ENCODE data around the gene PLXNB2.

PLXNB2 gene

GRCh38 chr22:50298937-50299784 is 8.3 kb downstream of the PLXNB2 start:
- DNase-seq, result no peak
- Histone ChIP-seq H3K36me3 (replicated peaks) (peaks cover 8% of the 10 kb centered on the region), H3K27me3 (replicated peaks) (no peaks in the 10 kb centered on the region), H3K4me3 (ENCODE audit: low read depth, low read length) (no peak overlapping the region), H3K27ac (no peak overlapping the region)
- TF ChIP-seq, protein P1, sequence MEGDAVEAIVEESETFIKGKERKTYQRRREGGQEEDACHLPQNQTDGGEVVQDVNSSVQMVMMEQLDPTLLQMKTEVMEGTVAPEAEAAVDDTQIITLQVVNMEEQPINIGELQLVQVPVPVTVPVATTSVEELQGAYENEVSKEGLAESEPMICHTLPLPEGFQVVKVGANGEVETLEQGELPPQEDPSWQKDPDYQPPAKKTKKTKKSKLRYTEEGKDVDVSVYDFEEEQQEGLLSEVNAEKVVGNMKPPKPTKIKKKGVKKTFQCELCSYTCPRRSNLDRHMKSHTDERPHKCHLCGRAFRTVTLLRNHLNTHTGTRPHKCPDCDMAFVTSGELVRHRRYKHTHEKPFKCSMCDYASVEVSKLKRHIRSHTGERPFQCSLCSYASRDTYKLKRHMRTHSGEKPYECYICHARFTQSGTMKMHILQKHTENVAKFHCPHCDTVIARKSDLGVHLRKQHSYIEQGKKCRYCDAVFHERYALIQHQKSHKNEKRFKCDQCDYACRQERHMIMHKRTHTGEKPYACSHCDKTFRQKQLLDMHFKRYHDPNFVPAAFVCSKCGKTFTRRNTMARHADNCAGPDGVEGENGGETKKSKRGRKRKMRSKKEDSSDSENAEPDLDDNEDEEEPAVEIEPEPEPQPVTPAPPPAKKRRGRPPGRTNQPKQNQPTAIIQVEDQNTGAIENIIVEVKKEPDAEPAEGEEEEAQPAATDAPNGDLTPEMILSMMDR (IDR thresholded peaks at IDR 0.05; ENCODE audit: low read depth, low read length, missing control alignments), result no peak
- in situ Hi-C loops (cut with HindIII; ENCODE audit: low pct_ligation_motif_present, low sequenced_read_pairs), result no loop called here

DNA sequence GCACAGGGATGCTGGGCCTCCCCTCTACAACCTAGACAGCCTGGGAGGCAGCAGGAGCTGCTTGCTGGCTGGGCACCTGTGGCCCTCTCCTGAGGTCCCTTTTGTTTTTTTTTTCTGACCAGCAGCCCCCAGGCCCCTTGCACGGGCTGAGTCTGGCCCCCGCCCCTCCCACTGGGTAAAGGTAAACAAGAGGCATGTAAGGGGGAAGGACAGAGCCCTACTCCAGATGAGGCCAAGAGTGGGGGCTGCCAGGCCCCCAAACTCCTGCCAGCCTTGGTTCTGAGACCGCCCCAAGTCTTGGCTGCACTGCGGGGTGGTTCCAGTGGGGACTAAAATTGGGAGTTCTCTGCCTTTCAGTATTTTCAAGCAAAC is 9.2 kb downstream of the PLXNB2 start:
- Histone ChIP-seq H3K27me3 (replicated peaks) (no peaks in the 10 kb centered on the region), H3K27ac (no peak overlapping the region), H3K36me3 (replicated peaks) (peaks cover 8% of the 10 kb centered on the region), H3K4me3 (ENCODE audit: low read depth, low read length) (no peak overlapping the region)
- DNase-seq, result no peak
- in situ Hi-C loops (cut with HindIII; ENCODE audit: low pct_ligation_motif_present, low sequenced_read_pairs), result no loop called here
- TF ChIP-seq, protein P1 (IDR thresholded peaks at IDR 0.05; ENCODE audit: low read depth, low read length, missing control alignments), result no peak

GRCh38 chr22:50297510-50298265 is 9.8 kb downstream of the PLXNB2 start:
- no peak for DNase-seq
- in situ Hi-C loops (cut with HindIII; ENCODE audit: low pct_ligation_motif_present, low sequenced_read_pairs), result no loop called here
- Histone ChIP-seq H3K36me3 (replicated peaks) (peaks cover 8% of the 10 kb centered on the region), H3K27ac (no peak overlapping the region), H3K4me3 (ENCODE audit: low read depth, low read length) (no peak overlapping the region), H3K27me3 (replicated peaks) (no peaks in the 10 kb centered on the region)
- TF ChIP-seq, protein P1 (IDR thresholded peaks at IDR 0.05; ENCODE audit: low read depth, low read length, missing control alignments), result no peak

DNA sequence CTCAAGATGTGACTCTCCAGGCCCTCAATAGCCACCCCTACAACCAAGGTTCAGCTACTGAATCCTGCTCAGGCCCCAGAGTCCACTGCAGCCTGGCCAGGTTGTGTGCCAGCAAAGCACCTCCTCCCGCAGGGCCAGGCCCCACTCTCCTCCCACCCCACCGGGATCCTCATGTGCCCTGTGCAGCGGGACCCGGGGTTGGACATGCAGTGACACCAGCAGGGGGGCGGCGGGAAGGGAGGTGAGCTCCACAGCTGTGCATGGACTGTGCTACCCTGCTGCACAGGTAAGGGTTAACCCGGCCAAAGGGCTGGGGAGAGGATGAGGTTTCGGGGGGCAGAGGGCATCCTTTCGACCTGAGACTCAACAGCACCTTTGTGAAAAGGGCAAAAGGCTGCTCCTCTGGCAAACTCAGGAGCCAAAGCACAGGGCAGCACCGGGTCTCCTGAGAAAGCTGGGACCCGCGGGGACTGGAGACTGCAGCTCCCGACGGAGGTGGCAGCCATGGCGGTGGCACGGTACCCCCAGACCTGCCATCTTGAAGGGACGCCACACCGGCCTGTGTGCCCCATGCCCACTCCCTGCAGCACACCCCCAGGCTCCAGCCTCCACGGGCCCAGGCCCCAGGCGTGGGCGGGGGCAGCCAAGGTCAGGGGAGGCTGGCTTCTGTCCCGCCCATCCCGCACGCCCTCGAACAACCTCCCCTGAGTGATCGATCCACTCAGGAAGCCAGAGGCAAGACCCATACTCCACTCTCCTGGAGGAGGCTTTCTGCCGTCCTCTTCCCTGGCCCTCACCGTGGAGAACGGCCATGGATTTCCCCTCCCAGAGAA is 10.6 kb downstream of the PLXNB2 start:
- no peaks in the 10 kb centered on the region for H3K27me3 ChIP-seq (replicated peaks)

DNA sequence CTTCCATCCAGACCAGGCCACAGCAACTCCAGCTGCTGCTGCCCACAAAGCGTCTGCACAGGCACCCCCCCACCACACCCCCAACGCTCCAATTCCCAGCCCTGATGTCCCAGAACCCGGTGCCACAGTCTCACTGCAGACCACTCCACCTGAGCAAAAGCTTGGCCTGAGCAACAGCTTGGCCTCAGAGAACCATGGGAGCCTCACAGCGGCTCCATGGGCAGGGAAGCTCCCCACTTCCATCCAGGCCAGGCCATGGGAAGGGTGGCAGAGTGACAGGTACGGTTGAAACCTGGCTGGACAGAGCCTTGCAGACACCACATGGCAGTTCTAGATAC is 13.2 kb downstream of the PLXNB2 start:
- Histone ChIP-seq H3K4me3 (ENCODE audit: low read depth, low read length) (no peak overlapping the region), H3K27me3 (replicated peaks) (no peaks in the 10 kb centered on the region), H3K36me3 (replicated peaks) (peaks cover 14% of the 10 kb centered on the region), H3K27ac (peak overlapping the region; percentile 68)
- no peak for DNase-seq
- in situ Hi-C loops (cut with HindIII; ENCODE audit: low pct_ligation_motif_present, low sequenced_read_pairs), result no loop called here
- TF ChIP-seq, protein P1 (IDR thresholded peaks at IDR 0.05; ENCODE audit: low read depth, low read length, missing control alignments), result no peak

More for the DNA sequence above, 10.6 kb downstream of the PLXNB2 start:
- in situ Hi-C loops (cut with HindIII; ENCODE audit: low pct_ligation_motif_present, low sequenced_read_pairs), result no loop called here
- Histone ChIP-seq H3K27ac (no peak overlapping the region), H3K36me3 (replicated peaks) (peaks cover 8% of the 10 kb centered on the region), H3K4me3 (ENCODE audit: low read depth, low read length) (no peak overlapping the region)
- no peak for DNase-seq
- TF ChIP-seq, protein P1 (IDR thresholded peaks at IDR 0.05; ENCODE audit: low read depth, low read length, missing control alignments), result no peak
